Endothelial cell of umbilical vein (primary cell): ENCODE data around the gene ZNF839.

ENCODE experiments used
- CTCF ChIP-seq, 2 donors: IDR thresholded peaks; 1 replicate in 1 of 2; 2 replicates in 1 of 2; pipeline ENCODE4 v1.5.1; 2011; ENCODE audit warnings: low read length in 2 of 2, mild to moderate bottlenecking in 2 of 2, moderate library complexity in 2 of 2, control low read depth in 1 of 2, inconsistent platforms in 1 of 2, low read depth in 1 of 2; ENCODE audit not compliant: insufficient read depth in 1 of 2; ENCODE audit errors: extremely low read depth in 1 of 2
- EZH2 ChIP-seq: IDR thresholded peaks from 2 replicates; pipeline ENCODE4 v1.6.1; 2012; ENCODE audit warnings: borderline replicate concordance, low read depth, mild to moderate bottlenecking, moderate library complexity, low read length, inconsistent platforms; ENCODE audit not compliant: severe bottlenecking
- GATA2 ChIP-seq: IDR thresholded peaks from 2 replicates; pipeline ENCODE4 v1.7.0; 2011; ENCODE audit warnings: low read depth, mild to moderate bottlenecking, moderate library complexity, mixed read lengths, low read length; ENCODE audit not compliant: insufficient read length, insufficient read depth
- MYC ChIP-seq: IDR thresholded peaks from one replicate; pipeline ENCODE4 v1.6.1; 2011; ENCODE audit warnings: mild to moderate bottlenecking, low read depth, low read length
- POLR2A ChIP-seq: IDR thresholded peaks from 2 replicates; pipeline ENCODE4 v1.6.1; 2012; ENCODE audit warnings: low read depth, mild to moderate bottlenecking, control low read depth, low read length
- POLR2AphosphoS5 ChIP-seq: IDR thresholded peaks from 2 replicates; pipeline ENCODE4 v1.6.1; 2012; ENCODE audit warnings: low read depth, mild to moderate bottlenecking, control low read depth, low read length, moderate library complexity; ENCODE audit not compliant: insufficient read depth
- TF ChIP-seq, protein P1 (sequence below): IDR thresholded peaks from 2 replicates; pipeline ENCODE4 v1.6.1; 2011; ENCODE audit not compliant: insufficient read depth, insufficient read length

DNA sequence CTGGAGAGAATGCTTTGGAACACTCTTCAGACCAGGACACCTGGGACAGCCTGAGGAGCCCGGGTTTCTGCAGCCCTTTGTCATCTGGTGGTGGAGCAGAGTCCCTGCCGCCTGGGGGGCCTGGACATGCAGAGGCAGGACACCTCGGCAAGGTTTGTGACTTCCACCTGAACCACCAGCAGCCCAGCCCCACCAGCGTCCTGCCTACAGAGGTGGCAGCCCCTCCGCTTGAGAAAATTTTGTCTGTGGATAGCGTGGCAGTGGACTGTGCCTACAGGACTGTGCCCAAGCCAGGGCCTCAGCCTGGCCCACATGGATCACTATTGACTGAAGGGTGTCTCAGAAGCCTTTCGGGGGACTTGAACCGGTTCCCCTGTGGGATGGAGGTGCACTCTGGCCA lies 22.0 kb downstream of the ZNF839 start:
- TF ChIP-seq EZH2 (no peak), CTCF (IDR thresholded peaks at IDR 0.05; ENCODE audit: extremely low read depth in 1 of 2, insufficient read depth in 1 of 2, low read depth in 1 of 2, low read length in 2 of 2) (no peak), POLR2AphosphoS5 (no peak), POLR2A (no peak), GATA2 (no peak), MYC (no peak)
- TF ChIP-seq, protein P1, sequence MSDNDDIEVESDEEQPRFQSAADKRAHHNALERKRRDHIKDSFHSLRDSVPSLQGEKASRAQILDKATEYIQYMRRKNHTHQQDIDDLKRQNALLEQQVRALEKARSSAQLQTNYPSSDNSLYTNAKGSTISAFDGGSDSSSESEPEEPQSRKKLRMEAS, result no peak
